Spinal cord (tissue), 10 donors: ENCODE data around the gene CA5A. TPM values are rescaled to one million over a fixed set of nuclear protein-coding genes. Genes with fewer than 3 reads are reported as not detected.
"Not testable (repeated sequence)": the region's sequence is repeated elsewhere in the genome, so short reads cannot be mapped to it uniquely, and the experiment has no call there.

Experiments
- DNase-seq, 6 donors: peaks; one replicate each; pipeline versions ENCODE4 v3.0.0 to v3.0.0-alpha.2; 2013 to 2015; ENCODE audit warnings: low spot score in 6 of 6, low read depth in 4 of 6
- H3K27ac ChIP-seq: one replicate; pipeline ENCODE4 v1.5.1; 2013; ENCODE audit warnings: low read depth, low read length, control low read depth
- H3K27me3 ChIP-seq: one replicate; pipeline ENCODE4 v1.6.1; 2013; ENCODE audit warnings: low read length; ENCODE audit not compliant: control insufficient read depth, insufficient read depth
- H3K36me3 ChIP-seq: one replicate; pipeline ENCODE4 v1.6.1; 2013; ENCODE audit warnings: low read length; ENCODE audit not compliant: control insufficient read depth, insufficient read depth
- H3K4me1 ChIP-seq: one replicate; pipeline ENCODE4 v1.6.1; 2013; ENCODE audit warnings: low read length; ENCODE audit not compliant: control insufficient read depth, insufficient read depth
- H3K4me3 ChIP-seq: one replicate; pipeline ENCODE4 v1.5.1; 2013; ENCODE audit warnings: low read depth, low read length, control low read depth
- H3K9me3 ChIP-seq: one replicate; pipeline ENCODE4 v1.6.1; 2013; ENCODE audit warnings: low read length; ENCODE audit not compliant: control insufficient read depth, insufficient read depth
- WGBS: methylation state at CpG from one replicate; pipeline ENCODE4 v1.1.5; 2013; ENCODE audit warnings: missing lambda C conversion rate; ENCODE audit not compliant: insufficient coverage; 5-methylcytosine and 5-hydroxymethylcytosine counted together
- long read RNA-seq, 4 donors: transcript quantifications; one replicate each; lab custom pipeline, GENCODE V29; 2026
- polyA plus RNA-seq, 2 donors: library from polyadenylated mRNA; unstranded; fragments of 120-200 nt; gene quantifications; one replicate each; pipeline ENCODE4 v1.2.1, GENCODE V29; 2013; ENCODE audit not compliant: insufficient read length in 2 of 2
- total RNA-seq, 2 donors: library from RNA; depleted of rRNA in 1 of 2; stranded (reverse); fragments of 120-200 nt in 1 of 2; fragments of >200 nt in 1 of 2; gene quantifications; one replicate each; pipeline versions ENCODE4 v1.2.3 to v1.2.4, GENCODE V29; 2013 to 2014
- donor health status: healthy.

Gene CA5A
- total RNA-seq (under 1 TPM in 1 of 2 donors, not detected in 1; 0.55 TPM), polyA plus RNA-seq (under 1 TPM; 0.10 to 0.27 TPM)
- long read RNA-seq, donor 1: 0 reads
- long read RNA-seq, donor 2: 0 reads
- long read RNA-seq, donor 3: 0 reads
- long read RNA-seq, donor 4: 0 reads

DNA sequence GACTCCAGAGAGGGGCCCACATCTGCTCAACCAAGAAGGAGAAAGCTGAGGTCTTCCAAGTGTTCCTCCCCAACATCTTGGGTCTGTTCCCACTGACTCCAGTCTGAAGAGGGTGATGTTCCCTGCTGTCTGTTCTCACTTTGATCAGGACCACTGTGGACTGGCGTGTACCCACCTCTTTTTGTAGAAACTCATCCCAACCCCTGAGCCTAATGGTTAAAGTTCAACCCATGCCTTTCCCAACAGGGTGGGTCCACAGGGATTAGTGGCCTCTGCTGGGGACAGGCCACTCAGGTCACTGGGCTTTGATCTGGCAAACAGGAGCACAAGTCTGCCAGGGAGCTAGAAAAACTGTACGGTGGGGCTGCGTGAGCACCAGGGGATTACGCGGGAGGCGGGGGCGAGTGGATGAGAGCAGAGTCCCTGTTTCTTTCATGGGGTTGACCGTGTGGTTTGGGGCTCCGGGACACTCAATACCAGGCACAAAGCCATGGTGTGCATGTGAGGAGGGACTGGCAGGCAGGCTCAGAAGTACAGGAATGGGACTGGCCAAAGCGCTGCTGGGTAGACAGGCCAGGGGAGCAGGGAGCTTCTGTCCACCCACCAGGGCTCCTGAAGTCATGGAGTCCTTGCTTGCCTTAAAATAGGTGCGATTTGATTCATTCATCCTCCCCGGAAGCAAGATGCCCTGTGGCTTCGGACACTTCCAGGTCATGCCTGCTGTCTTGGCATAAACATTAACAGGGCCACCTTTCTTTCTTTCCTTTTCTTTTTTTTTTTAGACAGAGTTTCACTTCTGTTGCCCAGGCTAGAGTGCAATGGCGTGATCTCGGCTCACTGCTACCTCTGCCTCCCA, at the start of gene CA5A:
Gene CA5A, minus strand, starts transcription at position 155 of the 856 bp plus-strand sequence. Its CDS starts 79 bp downstream, at position 76.
- 89% methylated on average over 12 of the region's 15 CpGs for WGBS

DNA sequence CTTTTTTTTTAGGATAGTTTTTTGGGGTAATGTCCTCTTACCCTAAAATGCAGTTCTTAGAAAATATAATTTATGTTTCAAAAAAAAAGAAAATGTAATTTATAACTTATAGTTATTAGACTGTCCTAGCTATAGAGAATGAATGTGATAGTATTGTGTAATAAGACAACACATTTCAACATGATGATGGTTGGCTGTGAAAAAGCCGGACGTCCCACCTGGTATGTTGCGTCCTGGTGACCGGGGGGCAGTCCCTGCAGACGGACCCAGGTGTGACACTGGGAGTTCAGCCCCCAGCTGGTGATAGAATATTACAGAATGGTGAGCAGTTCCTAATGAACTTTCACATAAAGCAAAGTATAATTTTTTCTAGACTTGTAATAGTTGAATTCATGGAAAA, 49.2 kb upstream of the CA5A start:
- not testable (repeated sequence) for H3K27ac ChIP-seq, H3K27me3 ChIP-seq, H3K9me3 ChIP-seq, H3K4me3 ChIP-seq, H3K4me1 ChIP-seq, DNase-seq
- peaks cover 37% of the 10 kb centered on the region for H3K36me3 ChIP-seq
- no CpG with 5 or more reads among the region's 5 CpGs for WGBS

More for the DNA sequence above, at the start of gene CA5A:
- H3K27ac ChIP-seq: no peak within 1 kb of the TSS
- no peak for DNase-seq
- no peak within 1 kb of the TSS for H3K4me3 ChIP-seq
- no peaks in the 10 kb centered on the region for H3K9me3 ChIP-seq
- no peaks in the 10 kb centered on the region for H3K4me1 ChIP-seq
- no peaks in the 10 kb centered on the region for H3K27me3 ChIP-seq
- no peaks in the 10 kb centered on the region for H3K36me3 ChIP-seq

DNA sequence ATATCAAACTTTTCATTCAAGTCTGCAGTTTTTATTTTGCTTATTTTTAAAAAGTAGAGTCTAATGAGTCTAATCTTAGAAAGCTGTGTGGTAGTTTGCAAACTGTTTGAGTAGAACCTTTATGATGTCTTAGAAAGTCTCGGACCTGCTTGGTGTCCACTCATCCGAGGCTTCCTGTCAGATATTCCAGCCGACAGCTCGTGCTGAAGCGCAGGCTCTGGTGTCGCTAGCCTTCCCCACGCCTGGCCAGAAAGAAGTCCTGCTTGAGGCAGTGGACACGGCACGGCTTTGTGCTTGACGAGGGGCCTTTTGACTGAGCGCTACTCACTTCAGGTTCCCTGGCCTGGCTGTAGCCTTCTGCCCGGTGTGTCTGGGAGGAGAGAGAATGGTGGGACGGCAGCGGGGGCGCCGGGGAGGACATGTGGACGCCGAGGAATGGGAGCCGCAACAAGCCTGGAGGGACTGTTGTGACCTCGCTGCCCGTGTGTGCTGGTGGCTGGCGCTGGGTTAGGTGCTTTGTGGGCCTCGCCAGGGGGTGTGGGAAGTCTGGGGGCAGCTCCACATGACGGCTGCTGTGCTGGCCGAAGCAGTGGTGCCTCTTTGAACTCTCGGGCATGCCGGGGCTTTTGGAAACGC, 48.4 kb upstream of the CA5A start:
- no peak for DNase-seq
- Histone ChIP-seq H3K4me3 (no peak overlapping the region), H3K9me3 (no peaks in the 10 kb centered on the region), H3K27me3 (no peaks in the 10 kb centered on the region), H3K36me3 (peaks cover 36% of the 10 kb centered on the region), H3K27ac (no peak overlapping the region), H3K4me1 (no peaks in the 10 kb centered on the region)
- 93% methylated on average over 26 of the region's 28 CpGs for WGBS

DNA sequence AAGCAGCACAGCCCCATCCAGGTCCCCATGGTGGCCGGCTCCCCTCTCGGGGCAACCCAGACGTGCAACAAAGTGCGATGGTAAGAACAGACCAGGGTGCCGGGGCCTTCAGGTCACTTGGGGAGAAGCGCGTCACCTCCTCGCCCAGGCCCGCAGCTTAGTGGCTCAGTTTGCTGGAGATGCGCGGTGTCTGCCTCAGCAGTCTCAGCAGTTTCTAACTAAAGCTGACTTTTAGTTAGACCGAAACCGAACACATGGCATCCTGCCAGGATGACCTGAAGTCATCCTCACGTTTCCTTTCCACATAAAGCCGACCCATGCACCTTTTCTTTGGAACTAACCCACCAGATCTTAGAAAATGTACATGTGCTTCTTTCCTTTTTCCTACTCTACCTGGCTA, 47.9 kb upstream of the CA5A start:
- not testable (repeated sequence) for DNase-seq

DNA sequence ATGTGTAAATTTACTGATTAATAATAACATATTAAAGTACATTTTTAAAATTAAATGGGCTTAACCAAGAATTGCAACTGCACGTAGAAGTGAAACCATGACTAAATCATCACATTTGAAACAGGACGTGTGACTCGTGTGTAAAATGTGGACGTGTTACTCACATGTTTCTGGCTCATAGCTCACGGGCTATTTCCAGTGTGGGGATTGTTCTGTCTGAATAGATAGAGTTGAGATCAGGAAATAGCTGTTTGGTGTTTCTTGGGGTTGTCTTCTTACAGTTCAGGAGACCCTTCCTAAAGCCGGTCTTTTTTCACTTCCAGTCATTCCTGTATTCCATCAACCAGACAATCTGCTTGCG, 47.4 kb upstream of the CA5A start:
- H3K9me3 ChIP-seq, H3K27me3 ChIP-seq, H3K4me1 ChIP-seq, H3K4me3 ChIP-seq, H3K27ac ChIP-seq, DNase-seq: not testable (repeated sequence)
- H3K36me3 ChIP-seq: peaks cover 30% of the 10 kb centered on the region
- WGBS: no CpG with 5 or more reads among the region's 7 CpGs

More for the DNA sequence above, 47.9 kb upstream of the CA5A start:
- not testable (repeated sequence) for H3K27ac ChIP-seq, H3K27me3 ChIP-seq, H3K9me3 ChIP-seq, H3K4me3 ChIP-seq, H3K4me1 ChIP-seq
- 94% methylated on average over 11 of the region's 15 CpGs for WGBS
- H3K36me3 ChIP-seq: peaks cover 31% of the 10 kb centered on the region

DNA sequence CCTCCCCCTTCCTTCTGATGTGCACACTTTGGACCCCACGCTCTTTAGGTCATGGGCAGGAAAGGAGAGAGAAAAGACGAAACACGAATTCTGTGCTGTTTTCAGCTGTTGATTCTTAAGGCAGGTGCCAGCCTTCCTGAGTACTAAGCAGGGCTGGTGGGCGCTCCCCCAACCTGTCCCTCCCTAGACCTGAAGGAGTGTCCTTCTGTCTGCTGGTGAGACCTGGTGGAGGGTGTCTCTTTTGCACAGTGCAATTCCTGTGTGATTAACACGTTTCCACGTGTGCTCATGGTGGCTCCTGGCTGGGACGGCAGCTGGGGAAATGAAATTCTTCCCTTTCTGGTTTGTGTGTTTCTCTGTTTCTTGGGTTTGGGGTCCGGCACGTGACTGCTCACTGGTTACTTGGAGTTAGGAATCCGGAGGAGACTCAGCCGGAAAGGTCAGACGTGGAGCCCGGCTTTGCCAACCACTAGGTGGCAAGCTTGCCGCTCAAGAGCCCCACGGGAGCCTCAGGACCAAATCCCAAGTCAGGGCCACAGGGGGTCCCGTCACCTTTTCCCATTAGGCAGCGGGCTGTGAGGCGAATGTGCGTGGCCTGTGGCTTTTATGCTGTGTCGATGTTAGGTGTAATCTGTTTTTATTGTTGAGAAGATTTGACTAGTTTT, 46.9 kb upstream of the CA5A start:
- peaks cover 29% of the 10 kb centered on the region for H3K36me3 ChIP-seq
- not testable (repeated sequence) for H3K27ac ChIP-seq, H3K27me3 ChIP-seq, H3K4me1 ChIP-seq, DNase-seq, H3K4me3 ChIP-seq, H3K9me3 ChIP-seq
- WGBS: 29% methylated on average over 6 of the region's 20 CpGs

DNA sequence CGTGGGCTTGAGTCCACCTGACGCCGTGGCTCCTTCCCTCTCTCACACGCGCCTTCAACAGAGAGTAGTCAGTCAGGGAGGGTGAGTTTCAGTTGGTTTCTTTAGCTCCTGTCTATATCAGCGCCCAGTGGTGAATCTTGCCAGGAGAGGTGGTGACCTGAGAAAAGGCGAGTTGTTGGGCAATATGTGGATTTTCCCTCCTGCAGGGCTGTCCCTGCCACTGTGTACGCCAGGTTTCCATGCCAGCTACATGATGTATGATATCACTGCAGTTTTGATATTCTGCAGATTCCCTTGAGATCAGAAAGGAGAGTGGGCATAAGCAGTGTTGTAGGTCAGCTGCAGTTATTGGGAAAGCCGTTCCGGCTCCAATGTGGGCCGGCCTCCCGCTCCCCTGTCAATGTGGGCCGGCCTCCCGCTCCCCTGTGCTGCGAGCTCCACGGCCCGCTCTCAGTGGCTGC, 46.3 kb upstream of the CA5A start:
- Histone ChIP-seq H3K9me3 (no peaks in the 10 kb centered on the region), H3K4me3 (no peak overlapping the region), H3K27ac (no peak overlapping the region), H3K36me3 (peaks cover 29% of the 10 kb centered on the region), H3K27me3 (no peaks in the 10 kb centered on the region), H3K4me1 (no peaks in the 10 kb centered on the region)
- WGBS: 85% methylated on average over 5 of the region's 17 CpGs
- DNase-seq: no peak

DNA sequence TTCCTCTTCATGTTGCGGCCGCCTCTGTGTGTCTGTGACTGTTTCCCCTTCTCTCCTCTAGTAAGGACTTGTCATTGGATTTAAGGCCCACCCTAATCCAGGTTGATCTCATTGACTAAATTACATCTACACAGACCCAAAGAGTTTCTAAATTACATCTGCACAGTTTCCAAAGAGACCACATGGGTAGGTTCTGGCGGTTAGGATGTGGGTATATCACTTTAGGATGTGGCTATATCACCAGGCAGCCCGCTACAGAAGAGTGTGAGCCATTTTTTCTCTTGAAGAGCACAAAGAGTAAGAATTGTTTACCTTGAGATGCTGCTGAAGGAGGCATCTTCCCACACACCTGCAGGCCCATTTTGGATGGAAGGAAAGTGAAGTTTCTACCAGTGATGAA, 45.0 kb upstream of the CA5A start:
- DNase-seq, H3K27me3 ChIP-seq, H3K4me3 ChIP-seq, H3K4me1 ChIP-seq, H3K9me3 ChIP-seq, H3K27ac ChIP-seq: not testable (repeated sequence)
- no CpG with 5 or more reads among the region's 4 CpGs for WGBS
- peaks cover 27% of the 10 kb centered on the region for H3K36me3 ChIP-seq

DNA sequence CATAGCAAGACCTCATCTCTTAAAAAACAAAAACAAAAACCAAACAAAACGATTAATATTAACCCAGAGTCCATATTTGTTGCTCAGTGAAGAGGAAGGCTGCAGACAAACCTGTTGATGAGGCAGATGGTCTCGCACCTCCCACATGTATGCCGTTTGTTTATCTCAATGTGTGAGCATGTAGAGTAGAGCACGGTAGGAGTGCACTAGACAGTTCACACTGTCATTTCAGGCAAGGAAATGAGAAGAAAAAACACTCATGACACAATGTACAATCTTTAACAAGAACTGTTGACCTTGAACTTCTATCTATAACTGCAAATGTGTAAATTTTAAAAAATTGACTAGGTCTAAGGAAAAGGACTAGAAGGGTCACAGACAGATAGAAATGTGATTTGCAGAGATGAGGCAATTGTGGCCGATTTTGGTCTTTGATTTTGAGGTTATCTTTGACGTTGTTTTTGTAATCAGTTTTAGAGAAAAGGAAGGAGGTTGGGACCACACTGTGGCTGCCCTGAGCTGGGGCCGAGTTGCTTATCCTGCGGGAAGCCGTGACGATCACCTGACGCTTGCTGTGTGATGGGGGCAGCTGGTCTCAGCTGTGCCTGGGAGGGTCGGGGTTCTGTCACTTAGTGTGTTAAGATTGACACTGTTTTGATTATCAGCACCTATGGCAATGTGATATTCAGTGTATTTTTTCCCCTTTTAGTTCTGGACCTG, 43.7 kb upstream of the CA5A start:
- H3K4me3 ChIP-seq, H3K4me1 ChIP-seq, DNase-seq, H3K9me3 ChIP-seq, H3K27ac ChIP-seq, H3K27me3 ChIP-seq: not testable (repeated sequence)
- peaks cover 22% of the 10 kb centered on the region for H3K36me3 ChIP-seq
- 89% methylated on average over 3 of the region's 12 CpGs for WGBS
